ENCODE measurements around the gene PPIL6. TPM values are rescaled to one million over a fixed set of nuclear protein-coding genes. Genes with fewer than 3 reads are reported as not detected.
"Not testable (repeated sequence)": the region's sequence is repeated elsewhere in the genome, so short reads cannot be mapped to it uniquely, and the experiment has no call there.

PPIL6 gene
- total RNA-seq, 2 donors from 2014 or later = 0.17 to 0.56 TPM

- Mint-ChIP-seq H3K27me3 (ENCODE audit: low read depth) (no peaks in the 10 kb centered on the region), H3K4me1 (ENCODE audit: low read depth) (peaks cover 98% of the 10 kb centered on the region), H3K36me3 (ENCODE audit: insufficient read depth in 2 of 2) (peaks cover 18 to 48% of the 10 kb centered on the region in 2 donors), H3K27ac (peak overlapping the region; percentile 87), H3K9me3 (no peaks in the 10 kb centered on the region), H3K4me3 (peak overlapping the region; percentile 20 to 38)
- DNase-seq (no peak), ATAC-seq (replicated peaks in 1 of 2) (no peak)
Measured at GRCh38 chr6:109475625-109476024, 35.2 kb upstream of the PPIL6 start.

GRCh38 chr6:109474995-109475394 is 34.6 kb upstream of the PPIL6 start:
- H3K36me3 Mint-ChIP-seq (ENCODE audit: insufficient read depth in 2 of 2) = peaks cover 20 to 50% of the 10 kb centered on the region in 2 donors
- DNase-seq = no peak
- H3K4me1 Mint-ChIP-seq (ENCODE audit: low read depth) = peaks cover 92% of the 10 kb centered on the region
- ATAC-seq (replicated peaks in 1 of 2) = peak; percentile 83 to 85
- H3K4me3 Mint-ChIP-seq = peak overlapping the region; percentile 33 to 38
- H3K27me3 Mint-ChIP-seq (ENCODE audit: low read depth) = no peaks in the 10 kb centered on the region
- H3K9me3 Mint-ChIP-seq = no peaks in the 10 kb centered on the region
- H3K27ac Mint-ChIP-seq = peak overlapping the region; percentile 87

GRCh38 chr6:109473120-109473519 is 32.7 kb upstream of the PPIL6 start:
- peaks cover 86% of the 10 kb centered on the region for H3K4me1 Mint-ChIP-seq (ENCODE audit: low read depth)
- H3K4me3 Mint-ChIP-seq = peak overlapping the region; percentile 49 to 68
- no peak for DNase-seq
- H3K27me3 Mint-ChIP-seq (ENCODE audit: low read depth) = no peaks in the 10 kb centered on the region
- H3K27ac Mint-ChIP-seq = peak overlapping the region; percentile 47
- ATAC-seq (replicated peaks in 1 of 2) = no peak
- H3K9me3 Mint-ChIP-seq = no peaks in the 10 kb centered on the region
- H3K36me3 Mint-ChIP-seq (ENCODE audit: insufficient read depth in 2 of 2) = peaks cover 24 to 55% of the 10 kb centered on the region in 2 donors

GRCh38 chr6:109472132-109472995 is 31.9 kb upstream of the PPIL6 start:
- Mint-ChIP-seq H3K9me3 (no peaks in the 10 kb centered on the region), H3K4me1 (ENCODE audit: low read depth) (peaks cover 86% of the 10 kb centered on the region), H3K4me3 (peak overlapping the region; percentile 49 to 68), H3K36me3 (ENCODE audit: insufficient read depth in 2 of 2) (peaks cover 28 to 60% of the 10 kb centered on the region in 2 donors), H3K27ac (peak overlapping the region; percentile 6), H3K27me3 (ENCODE audit: low read depth) (no peaks in the 10 kb centered on the region)
- DNase-seq = no peak
- ATAC-seq (replicated peaks in 1 of 2) = peak; percentile 43

- Mint-ChIP-seq H3K36me3 (ENCODE audit: insufficient read depth in 2 of 2) (peaks cover 28 to 64% of the 10 kb centered on the region in 2 donors), H3K4me3 (peak overlapping the region; percentile 49 to 68), H3K9me3 (no peaks in the 10 kb centered on the region), H3K27ac (peak overlapping the region; percentile 34), H3K27me3 (ENCODE audit: low read depth) (no peaks in the 10 kb centered on the region), H3K4me1 (ENCODE audit: low read depth) (peaks cover 78% of the 10 kb centered on the region)
- ATAC-seq (replicated peaks in 1 of 2) (no peak), DNase-seq (no peak)
Measured at GRCh38 chr6:109471105-109471810, 30.8 kb upstream of the PPIL6 start.

- Mint-ChIP-seq H3K4me3 (no peak overlapping the region), H3K36me3 (ENCODE audit: insufficient read depth in 2 of 2) (peaks cover 27 to 65% of the 10 kb centered on the region in 2 donors), H3K27ac (peak overlapping the region; percentile 39), H3K4me1 (ENCODE audit: low read depth) (peaks cover 75% of the 10 kb centered on the region), H3K9me3 (no peaks in the 10 kb centered on the region), H3K27me3 (ENCODE audit: low read depth) (no peaks in the 10 kb centered on the region)
- DNase-seq (no peak), ATAC-seq (replicated peaks in 1 of 2) (no peak)
Measured at GRCh38 chr6:109469591-109470189, 29.3 kb upstream of the PPIL6 start.

- H3K27me3 Mint-ChIP-seq (ENCODE audit: low read depth) = no peaks in the 10 kb centered on the region
- H3K9me3 Mint-ChIP-seq = no peaks in the 10 kb centered on the region
- peaks cover 21 to 61% of the 10 kb centered on the region in 2 donors for H3K36me3 Mint-ChIP-seq (ENCODE audit: insufficient read depth in 2 of 2)
- DNase-seq (no peak), ATAC-seq (replicated peaks in 1 of 2) (no peak)
- peaks cover 68% of the 10 kb centered on the region for H3K4me1 Mint-ChIP-seq (ENCODE audit: low read depth)
- H3K27ac Mint-ChIP-seq = peak overlapping the region; percentile 6
- H3K4me3 Mint-ChIP-seq = no peak overlapping the region
Measured at GRCh38 chr6:109467696-109468095, 27.3 kb upstream of the PPIL6 start.

GRCh38 chr6:109466212-109466923 is 25.9 kb upstream of the PPIL6 start:
- Mint-ChIP-seq H3K36me3 (ENCODE audit: insufficient read depth in 2 of 2) (peaks cover 28 to 59% of the 10 kb centered on the region in 2 donors), H3K27me3 (ENCODE audit: low read depth) (no peaks in the 10 kb centered on the region), H3K4me1 (ENCODE audit: low read depth) (peaks cover 63% of the 10 kb centered on the region), H3K9me3 (peaks cover 2% of the 10 kb centered on the region in 2 donors), H3K4me3 (no peak overlapping the region), H3K27ac (no peak overlapping the region)
- DNase-seq = no peak
- no peak for ATAC-seq (replicated peaks in 1 of 2)

GRCh38 chr6:109465772-109466171 is 25.3 kb upstream of the PPIL6 start:
- peaks cover 2% of the 10 kb centered on the region in 2 donors for H3K9me3 Mint-ChIP-seq
- peak overlapping the region; percentile 50 for H3K27ac Mint-ChIP-seq
- ATAC-seq (replicated peaks in 1 of 2) (no peak), DNase-seq (no peak)
- H3K4me3 Mint-ChIP-seq = no peak overlapping the region
- H3K4me1 Mint-ChIP-seq (ENCODE audit: low read depth) = peaks cover 57% of the 10 kb centered on the region
- H3K36me3 Mint-ChIP-seq (ENCODE audit: insufficient read depth in 2 of 2) = peaks cover 29 to 57% of the 10 kb centered on the region in 2 donors
- no peaks in the 10 kb centered on the region for H3K27me3 Mint-ChIP-seq (ENCODE audit: low read depth)

GRCh38 chr6:109461733-109462526 is 21.5 kb upstream of the PPIL6 start:
- Mint-ChIP-seq H3K9me3 (peaks cover 2% of the 10 kb centered on the region in 2 donors), H3K36me3 (ENCODE audit: insufficient read depth in 2 of 2) (peaks cover 17 to 33% of the 10 kb centered on the region in 2 donors), H3K27ac (peak overlapping the region; percentile 74), H3K4me3 (no peak overlapping the region), H3K27me3 (ENCODE audit: low read depth) (no peaks in the 10 kb centered on the region), H3K4me1 (ENCODE audit: low read depth) (peaks cover 65% of the 10 kb centered on the region)
- ATAC-seq (replicated peaks in 1 of 2) (no peak), DNase-seq (no peak)

GRCh38 chr6:109461205-109461604 is 20.8 kb upstream of the PPIL6 start:
- not testable (repeated sequence) for ATAC-seq (replicated peaks in 1 of 2); DNase-seq; H3K27ac Mint-ChIP-seq; H3K27me3 Mint-ChIP-seq (ENCODE audit: low read depth); H3K9me3 Mint-ChIP-seq; H3K4me3 Mint-ChIP-seq
- peaks cover 17 to 30% of the 10 kb centered on the region in 2 donors for H3K36me3 Mint-ChIP-seq (ENCODE audit: insufficient read depth in 2 of 2)
- H3K4me1 Mint-ChIP-seq (ENCODE audit: low read depth) = peaks cover 73% of the 10 kb centered on the region
